T follicular helper cell (primary cell): ENCODE results near the gene MAP3K19.
"Not testable (repeated sequence)": the region's sequence is repeated elsewhere in the genome, so short reads cannot be mapped to it uniquely, and the experiment has no call there.

ENCODE experiments used
- DNase-seq: peaks from one replicate; pipeline ENCODE4 v3.0.0-alpha.2; 2020; ENCODE audit warnings: low read depth

Gene MAP3K19

GRCh38 chr2:134985061-134985460, 62.2 kb downstream of the MAP3K19 start:
- DNase-seq: no peak

GRCh38 chr2:134982603-134983002, 64.6 kb downstream of the MAP3K19 start:
- DNase-seq: no peak

GRCh38 chr2:134980639-134981038, 66.6 kb downstream of the MAP3K19 start:
- DNase-seq: no peak

- DNase-seq: no peak
Measured at GRCh38 chr2:134979221-134979620, 68.0 kb downstream of the MAP3K19 start.

- not testable (repeated sequence) for DNase-seq
Measured at GRCh38 chr2:134977104-134977503, 70.1 kb downstream of the MAP3K19 start.

- DNase-seq: no peak
Measured at GRCh38 chr2:134976074-134976702, 71.1 kb downstream of the MAP3K19 start.

- DNase-seq: no peak
Measured at GRCh38 chr2:134975281-134976009, 71.8 kb downstream of the MAP3K19 start.

GRCh38 chr2:134973241-134974138, 73.8 kb downstream of the MAP3K19 start:
- DNase-seq: no peak

GRCh38 chr2:134967166-134967565, 80.1 kb downstream of the MAP3K19 start:
- DNase-seq: not testable (repeated sequence)

- no peak for DNase-seq
Measured at GRCh38 chr2:134957477-134957876, 89.8 kb downstream of the MAP3K19 start.

GRCh38 chr2:134955744-134956143, 91.5 kb downstream of the MAP3K19 start:
- no peak for DNase-seq

- DNase-seq: no peak
Measured at GRCh38 chr2:134954065-134954464, 93.2 kb downstream of the MAP3K19 start.

- no peak for DNase-seq
Measured at GRCh38 chr2:134952608-134953007, 94.6 kb downstream of the MAP3K19 start.

- no peak for DNase-seq
Measured at GRCh38 chr2:134950886-134951285, 96.4 kb downstream of the MAP3K19 start.

GRCh38 chr2:134949981-134950708, 97.1 kb downstream of the MAP3K19 start:
- DNase-seq: no peak

- no peak for DNase-seq
Measured at GRCh38 chr2:134946073-134946472, 101.2 kb downstream of the MAP3K19 start.

GRCh38 chr2:134944975-134945374, 102.3 kb downstream of the MAP3K19 start:
- DNase-seq: no peak

- no peak for DNase-seq
Measured at GRCh38 chr2:134943540-134943939, 103.7 kb downstream of the MAP3K19 start.

GRCh38 chr2:134936691-134937090, 110.6 kb downstream of the MAP3K19 start:
- DNase-seq: no peak

GRCh38 chr2:134934641-134935040, 112.6 kb downstream of the MAP3K19 start:
- no peak for DNase-seq

GRCh38 chr2:134934150-134934549, 113.1 kb downstream of the MAP3K19 start:
- no peak for DNase-seq

GRCh38 chr2:134933732-134934131, 113.5 kb downstream of the MAP3K19 start:
- DNase-seq: no peak
